Breast epithelium (tissue), 3 donors: ENCODE measurements around the gene ADCY6.

Source experiments
- CTCF ChIP-seq, 3 donors: fragments of 450-650 bp; IDR thresholded peaks; one replicate each; pipeline ENCODE4 v1.5.1; 2016 to 2017; ENCODE audit warnings: antibody characterized with exemption in 3 of 3, mild to moderate bottlenecking in 3 of 3, moderate library complexity in 3 of 3
- POLR2AphosphoS5 ChIP-seq, 3 donors: sonication (generic); formaldehyde crosslinking; IDR thresholded peaks; one replicate each; pipeline ENCODE4 v1.6.1; 2017; ENCODE audit warnings: antibody characterized with exemption in 3 of 3

GRCh38 chr12:48773686-48774085 lies 15.2 kb downstream of the ADCY6 start:
- TF ChIP-seq CTCF (IDR thresholded peaks at IDR 0.05) (no peak), POLR2AphosphoS5 (IDR thresholded peaks at IDR 0.05) (no peak)
